Fibroblast of mammary gland (primary cell): ENCODE results near the gene GRID2.

Source experiments
- DNase-seq: peaks from one replicate; pipeline ENCODE4 v3.0.0-alpha.2; 2010; ENCODE audit warnings: low read depth
- H3K4me3 ChIP-seq: 2 replicates; pipeline ENCODE4 v1.5.1; 2011; ENCODE audit warnings: low read depth, mild to moderate bottlenecking, low read length, moderate library complexity; ENCODE audit not compliant: control insufficient read depth
- TF ChIP-seq, protein P1 (sequence below): conservative IDR thresholded peaks from 2 replicates; pipeline ENCODE4 v1.5.1; 2011; ENCODE audit warnings: low read depth, low read length, inconsistent platforms; ENCODE audit not compliant: control insufficient read depth, insufficient read depth

Gene GRID2

GRCh38 chr4:92952426-92952825 is 648.7 kb downstream of the GRID2 start:
- TF ChIP-seq, protein P1, sequence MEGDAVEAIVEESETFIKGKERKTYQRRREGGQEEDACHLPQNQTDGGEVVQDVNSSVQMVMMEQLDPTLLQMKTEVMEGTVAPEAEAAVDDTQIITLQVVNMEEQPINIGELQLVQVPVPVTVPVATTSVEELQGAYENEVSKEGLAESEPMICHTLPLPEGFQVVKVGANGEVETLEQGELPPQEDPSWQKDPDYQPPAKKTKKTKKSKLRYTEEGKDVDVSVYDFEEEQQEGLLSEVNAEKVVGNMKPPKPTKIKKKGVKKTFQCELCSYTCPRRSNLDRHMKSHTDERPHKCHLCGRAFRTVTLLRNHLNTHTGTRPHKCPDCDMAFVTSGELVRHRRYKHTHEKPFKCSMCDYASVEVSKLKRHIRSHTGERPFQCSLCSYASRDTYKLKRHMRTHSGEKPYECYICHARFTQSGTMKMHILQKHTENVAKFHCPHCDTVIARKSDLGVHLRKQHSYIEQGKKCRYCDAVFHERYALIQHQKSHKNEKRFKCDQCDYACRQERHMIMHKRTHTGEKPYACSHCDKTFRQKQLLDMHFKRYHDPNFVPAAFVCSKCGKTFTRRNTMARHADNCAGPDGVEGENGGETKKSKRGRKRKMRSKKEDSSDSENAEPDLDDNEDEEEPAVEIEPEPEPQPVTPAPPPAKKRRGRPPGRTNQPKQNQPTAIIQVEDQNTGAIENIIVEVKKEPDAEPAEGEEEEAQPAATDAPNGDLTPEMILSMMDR, result no peak
- H3K4me3 ChIP-seq, result no peak overlapping the region
- DNase-seq, result no peak

DNA sequence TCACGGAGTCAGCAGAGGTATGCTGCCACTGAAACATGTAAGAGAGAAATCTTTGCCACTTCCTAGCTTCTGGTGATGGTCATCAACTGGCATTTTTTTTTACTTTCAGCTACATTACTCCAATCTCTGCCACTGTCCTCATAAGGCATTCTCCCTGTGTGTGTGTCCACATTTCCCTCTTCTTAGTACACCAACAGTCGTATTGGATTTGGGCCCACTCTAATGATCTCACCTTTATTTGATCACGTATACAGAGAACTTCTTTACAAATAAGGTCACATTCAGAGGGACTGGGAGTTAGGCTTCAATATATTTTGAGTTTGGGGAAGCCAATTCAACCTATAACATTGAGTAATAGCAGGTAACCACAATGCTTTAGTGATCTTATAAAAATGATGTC is 649.1 kb downstream of the GRID2 start:
- no peak for DNase-seq
- TF ChIP-seq, protein P1, result no peak

GRCh38 chr4:92953462-92953861 is 649.7 kb downstream of the GRID2 start:
- H3K4me3 ChIP-seq, result no peak overlapping the region
- no peak for DNase-seq
- TF ChIP-seq, protein P1, result no peak

More for the DNA sequence above, 649.1 kb downstream of the GRID2 start:
- H3K4me3 ChIP-seq, result no peak overlapping the region

- TF ChIP-seq, protein P1, result no peak
- no peak for DNase-seq
- no peak overlapping the region for H3K4me3 ChIP-seq
Measured at GRCh38 chr4:92961881-92962280, 658.1 kb downstream of the GRID2 start.

GRCh38 chr4:92962831-92963230 is 659.1 kb downstream of the GRID2 start:
- DNase-seq, result no peak
- H3K4me3 ChIP-seq, result no peak overlapping the region
- TF ChIP-seq, protein P1, result no peak

DNA sequence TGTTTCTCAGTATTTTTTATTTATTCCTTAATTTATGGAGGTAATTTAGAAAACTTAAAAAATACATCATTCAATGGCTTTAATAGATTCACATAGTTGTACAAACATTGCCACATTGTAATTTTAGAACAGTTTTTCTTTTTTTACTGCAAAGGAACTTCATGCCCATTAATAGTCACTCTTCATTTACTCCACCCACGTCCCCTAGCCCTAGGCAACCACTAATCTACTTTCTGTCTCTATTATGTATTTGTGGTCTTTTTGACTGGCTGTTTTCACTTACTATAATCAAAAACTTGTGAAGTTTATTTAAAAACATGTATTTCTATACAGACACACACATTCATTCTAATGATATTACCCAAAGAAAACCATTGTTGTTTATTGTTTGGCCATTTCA is 664.8 kb downstream of the GRID2 start:
- H3K4me3 ChIP-seq, result no peak overlapping the region
- TF ChIP-seq, protein P1, result no peak
- DNase-seq, result peak; percentile 2

DNA sequence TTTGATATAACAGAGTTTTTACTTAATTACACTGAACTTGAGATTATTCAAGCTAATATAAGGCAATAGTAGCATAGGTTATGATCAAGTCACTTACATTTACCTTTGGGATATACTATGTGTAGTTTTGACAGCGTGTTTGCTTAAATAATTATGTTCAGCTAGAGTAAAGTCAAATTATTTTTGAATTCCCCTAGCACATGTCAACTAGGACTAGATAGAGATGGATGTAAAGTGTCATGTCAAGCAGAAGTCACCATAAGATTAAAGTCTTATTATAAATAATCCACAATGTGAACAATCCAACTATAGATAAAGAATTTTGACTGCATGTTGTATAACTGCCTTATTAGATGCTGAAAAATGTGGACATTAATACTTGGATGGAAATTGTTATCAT is 665.2 kb downstream of the GRID2 start:
- TF ChIP-seq, protein P1, result no peak
- no peak for DNase-seq
- no peak overlapping the region for H3K4me3 ChIP-seq
